ENCODE measurements around the gene TENM3. TPM values are rescaled to one million over a fixed set of nuclear protein-coding genes. Genes with fewer than 3 reads are reported as not detected.

Gene TENM3
- polyA plus RNA-seq, 1 of the 3 experiments (the other 2 are of a cell fraction), result 10.4 TPM

DNA sequence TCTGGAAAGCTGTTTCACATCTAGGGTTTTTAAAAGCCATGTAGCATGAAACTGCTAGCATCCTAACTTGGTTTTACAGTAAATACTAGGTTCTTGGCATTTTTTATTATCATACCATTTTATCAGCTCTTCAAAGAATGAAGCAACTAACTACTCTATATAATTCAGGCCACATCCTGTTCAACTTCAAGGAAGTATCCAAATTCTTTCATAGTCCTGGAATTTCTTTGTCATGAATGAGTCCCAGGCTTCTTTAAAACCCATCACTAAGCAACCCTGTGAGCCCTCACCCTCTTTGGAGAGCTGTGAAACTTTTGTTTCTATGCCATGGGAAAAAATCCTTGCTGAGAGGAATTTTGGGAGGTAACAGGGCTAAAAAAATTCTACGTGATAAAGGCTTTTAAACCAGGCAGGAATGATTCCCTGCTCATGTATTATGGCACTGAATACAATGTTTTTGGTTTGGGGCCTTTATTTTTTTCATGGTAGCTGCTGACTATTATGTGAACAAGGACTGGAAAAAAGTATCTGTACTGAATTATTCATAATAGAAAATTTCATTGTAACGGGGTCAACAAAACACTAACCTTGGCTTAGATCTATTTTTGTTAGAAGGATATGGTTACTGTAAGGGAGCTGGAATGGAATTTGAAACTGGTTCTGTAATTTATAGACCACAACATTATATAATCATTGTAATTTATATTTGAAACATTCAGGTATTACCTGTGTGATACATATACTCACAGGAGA is 509.1 kb downstream of the TENM3 start (continued):
- TF ChIP-seq, protein P1, sequence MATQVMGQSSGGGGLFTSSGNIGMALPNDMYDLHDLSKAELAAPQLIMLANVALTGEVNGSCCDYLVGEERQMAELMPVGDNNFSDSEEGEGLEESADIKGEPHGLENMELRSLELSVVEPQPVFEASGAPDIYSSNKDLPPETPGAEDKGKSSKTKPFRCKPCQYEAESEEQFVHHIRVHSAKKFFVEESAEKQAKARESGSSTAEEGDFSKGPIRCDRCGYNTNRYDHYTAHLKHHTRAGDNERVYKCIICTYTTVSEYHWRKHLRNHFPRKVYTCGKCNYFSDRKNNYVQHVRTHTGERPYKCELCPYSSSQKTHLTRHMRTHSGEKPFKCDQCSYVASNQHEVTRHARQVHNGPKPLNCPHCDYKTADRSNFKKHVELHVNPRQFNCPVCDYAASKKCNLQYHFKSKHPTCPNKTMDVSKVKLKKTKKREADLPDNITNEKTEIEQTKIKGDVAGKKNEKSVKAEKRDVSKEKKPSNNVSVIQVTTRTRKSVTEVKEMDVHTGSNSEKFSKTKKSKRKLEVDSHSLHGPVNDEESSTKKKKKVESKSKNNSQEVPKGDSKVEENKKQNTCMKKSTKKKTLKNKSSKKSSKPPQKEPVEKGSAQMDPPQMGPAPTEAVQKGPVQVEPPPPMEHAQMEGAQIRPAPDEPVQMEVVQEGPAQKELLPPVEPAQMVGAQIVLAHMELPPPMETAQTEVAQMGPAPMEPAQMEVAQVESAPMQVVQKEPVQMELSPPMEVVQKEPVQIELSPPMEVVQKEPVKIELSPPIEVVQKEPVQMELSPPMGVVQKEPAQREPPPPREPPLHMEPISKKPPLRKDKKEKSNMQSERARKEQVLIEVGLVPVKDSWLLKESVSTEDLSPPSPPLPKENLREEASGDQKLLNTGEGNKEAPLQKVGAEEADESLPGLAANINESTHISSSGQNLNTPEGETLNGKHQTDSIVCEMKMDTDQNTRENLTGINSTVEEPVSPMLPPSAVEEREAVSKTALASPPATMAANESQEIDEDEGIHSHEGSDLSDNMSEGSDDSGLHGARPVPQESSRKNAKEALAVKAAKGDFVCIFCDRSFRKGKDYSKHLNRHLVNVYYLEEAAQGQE (IDR thresholded peaks at IDR 0.05; ENCODE audit: low read depth, low read length), result no peak
- TF ChIP-seq, protein P2, sequence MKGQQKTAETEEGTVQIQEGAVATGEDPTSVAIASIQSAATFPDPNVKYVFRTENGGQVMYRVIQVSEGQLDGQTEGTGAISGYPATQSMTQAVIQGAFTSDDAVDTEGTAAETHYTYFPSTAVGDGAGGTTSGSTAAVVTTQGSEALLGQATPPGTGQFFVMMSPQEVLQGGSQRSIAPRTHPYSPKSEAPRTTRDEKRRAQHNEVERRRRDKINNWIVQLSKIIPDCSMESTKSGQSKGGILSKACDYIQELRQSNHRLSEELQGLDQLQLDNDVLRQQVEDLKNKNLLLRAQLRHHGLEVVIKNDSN (IDR thresholded peaks at IDR 0.05; ENCODE audit: borderline replicate concordance, low read depth), result no peak
- TF ChIP-seq SMC3 (IDR thresholded peaks at IDR 0.05; ENCODE audit: low read depth, low read length) (no peak), MXI1 (IDR thresholded peaks at IDR 0.05; ENCODE audit: low read depth, low read length) (no peak), MEF2A (IDR thresholded peaks at IDR 0.05; ENCODE audit: borderline replicate concordance, low read depth) (no peak), TAF1 (IDR thresholded peaks at IDR 0.05; ENCODE audit: borderline replicate concordance, low read depth, low read length) (no peak), YY1 (IDR thresholded peaks at IDR 0.05; ENCODE audit: low read depth) (no peak), ELF1 (IDR thresholded peaks at IDR 0.05) (0 out of 2 replicates have a peak, but pooled peaks have one; percentile 28)
- TF ChIP-seq, protein P3, sequence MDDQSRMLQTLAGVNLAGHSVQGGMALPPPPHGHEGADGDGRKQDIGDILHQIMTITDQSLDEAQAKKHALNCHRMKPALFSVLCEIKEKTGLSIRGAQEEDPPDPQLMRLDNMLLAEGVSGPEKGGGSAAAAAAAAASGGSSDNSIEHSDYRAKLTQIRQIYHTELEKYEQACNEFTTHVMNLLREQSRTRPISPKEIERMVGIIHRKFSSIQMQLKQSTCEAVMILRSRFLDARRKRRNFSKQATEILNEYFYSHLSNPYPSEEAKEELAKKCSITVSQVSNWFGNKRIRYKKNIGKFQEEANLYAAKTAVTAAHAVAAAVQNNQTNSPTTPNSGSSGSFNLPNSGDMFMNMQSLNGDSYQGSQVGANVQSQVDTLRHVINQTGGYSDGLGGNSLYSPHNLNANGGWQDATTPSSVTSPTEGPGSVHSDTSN (IDR thresholded peaks at IDR 0.05), result peak; percentile 51; the same call in 1 of the 2 replicates
- TF ChIP-seq, protein P4, sequence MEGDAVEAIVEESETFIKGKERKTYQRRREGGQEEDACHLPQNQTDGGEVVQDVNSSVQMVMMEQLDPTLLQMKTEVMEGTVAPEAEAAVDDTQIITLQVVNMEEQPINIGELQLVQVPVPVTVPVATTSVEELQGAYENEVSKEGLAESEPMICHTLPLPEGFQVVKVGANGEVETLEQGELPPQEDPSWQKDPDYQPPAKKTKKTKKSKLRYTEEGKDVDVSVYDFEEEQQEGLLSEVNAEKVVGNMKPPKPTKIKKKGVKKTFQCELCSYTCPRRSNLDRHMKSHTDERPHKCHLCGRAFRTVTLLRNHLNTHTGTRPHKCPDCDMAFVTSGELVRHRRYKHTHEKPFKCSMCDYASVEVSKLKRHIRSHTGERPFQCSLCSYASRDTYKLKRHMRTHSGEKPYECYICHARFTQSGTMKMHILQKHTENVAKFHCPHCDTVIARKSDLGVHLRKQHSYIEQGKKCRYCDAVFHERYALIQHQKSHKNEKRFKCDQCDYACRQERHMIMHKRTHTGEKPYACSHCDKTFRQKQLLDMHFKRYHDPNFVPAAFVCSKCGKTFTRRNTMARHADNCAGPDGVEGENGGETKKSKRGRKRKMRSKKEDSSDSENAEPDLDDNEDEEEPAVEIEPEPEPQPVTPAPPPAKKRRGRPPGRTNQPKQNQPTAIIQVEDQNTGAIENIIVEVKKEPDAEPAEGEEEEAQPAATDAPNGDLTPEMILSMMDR (IDR thresholded peaks at IDR 0.05), result no peak
- TF ChIP-seq, protein P5, sequence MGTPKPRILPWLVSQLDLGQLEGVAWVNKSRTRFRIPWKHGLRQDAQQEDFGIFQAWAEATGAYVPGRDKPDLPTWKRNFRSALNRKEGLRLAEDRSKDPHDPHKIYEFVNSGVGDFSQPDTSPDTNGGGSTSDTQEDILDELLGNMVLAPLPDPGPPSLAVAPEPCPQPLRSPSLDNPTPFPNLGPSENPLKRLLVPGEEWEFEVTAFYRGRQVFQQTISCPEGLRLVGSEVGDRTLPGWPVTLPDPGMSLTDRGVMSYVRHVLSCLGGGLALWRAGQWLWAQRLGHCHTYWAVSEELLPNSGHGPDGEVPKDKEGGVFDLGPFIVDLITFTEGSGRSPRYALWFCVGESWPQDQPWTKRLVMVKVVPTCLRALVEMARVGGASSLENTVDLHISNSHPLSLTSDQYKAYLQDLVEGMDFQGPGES (IDR thresholded peaks at IDR 0.05; ENCODE audit: low read depth, low read length), result no peak
